Ovary (tissue), 3 donors: ENCODE results near the gene CEP57.

Experiments used
- POLR2A ChIP-seq: fragments of 450-650 bp; IDR thresholded peaks from one replicate; pipeline ENCODE4 v1.6.1; 2017; ENCODE audit warnings: antibody characterized with exemption, mild to moderate bottlenecking, moderate library complexity
- TF ChIP-seq, protein P1 (sequence below), 3 donors: fragments of 450-650 bp in 2 of 3; fragments of 200-600 bp in 1 of 3; IDR thresholded peaks; one replicate each; pipeline versions ENCODE4 v1.5.1 to v1.8.0; 2016 to 2022; ENCODE audit warnings: antibody characterized with exemption in 3 of 3, mild to moderate bottlenecking in 1 of 3
- donor health status: DM: no; HTN: no; CAD: no.

GRCh38 chr11:95790933-95791708 is 823 bp downstream of the CEP57 start:
- no peak for TF ChIP-seq POLR2A
- TF ChIP-seq, protein P1, sequence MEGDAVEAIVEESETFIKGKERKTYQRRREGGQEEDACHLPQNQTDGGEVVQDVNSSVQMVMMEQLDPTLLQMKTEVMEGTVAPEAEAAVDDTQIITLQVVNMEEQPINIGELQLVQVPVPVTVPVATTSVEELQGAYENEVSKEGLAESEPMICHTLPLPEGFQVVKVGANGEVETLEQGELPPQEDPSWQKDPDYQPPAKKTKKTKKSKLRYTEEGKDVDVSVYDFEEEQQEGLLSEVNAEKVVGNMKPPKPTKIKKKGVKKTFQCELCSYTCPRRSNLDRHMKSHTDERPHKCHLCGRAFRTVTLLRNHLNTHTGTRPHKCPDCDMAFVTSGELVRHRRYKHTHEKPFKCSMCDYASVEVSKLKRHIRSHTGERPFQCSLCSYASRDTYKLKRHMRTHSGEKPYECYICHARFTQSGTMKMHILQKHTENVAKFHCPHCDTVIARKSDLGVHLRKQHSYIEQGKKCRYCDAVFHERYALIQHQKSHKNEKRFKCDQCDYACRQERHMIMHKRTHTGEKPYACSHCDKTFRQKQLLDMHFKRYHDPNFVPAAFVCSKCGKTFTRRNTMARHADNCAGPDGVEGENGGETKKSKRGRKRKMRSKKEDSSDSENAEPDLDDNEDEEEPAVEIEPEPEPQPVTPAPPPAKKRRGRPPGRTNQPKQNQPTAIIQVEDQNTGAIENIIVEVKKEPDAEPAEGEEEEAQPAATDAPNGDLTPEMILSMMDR (IDR thresholded peaks at IDR 0.05), result no peak
